GM12801 (cell line): ENCODE results near the gene FAM13C.

Source experiments
- TF ChIP-seq, protein P1 (sequence below): IDR thresholded peaks from one replicate; pipeline ENCODE4 v1.5.1; 2011; ENCODE audit warnings: control low read depth; ENCODE audit not compliant: insufficient read length; ENCODE audit errors: extremely low read depth

Gene FAM13C

DNA sequence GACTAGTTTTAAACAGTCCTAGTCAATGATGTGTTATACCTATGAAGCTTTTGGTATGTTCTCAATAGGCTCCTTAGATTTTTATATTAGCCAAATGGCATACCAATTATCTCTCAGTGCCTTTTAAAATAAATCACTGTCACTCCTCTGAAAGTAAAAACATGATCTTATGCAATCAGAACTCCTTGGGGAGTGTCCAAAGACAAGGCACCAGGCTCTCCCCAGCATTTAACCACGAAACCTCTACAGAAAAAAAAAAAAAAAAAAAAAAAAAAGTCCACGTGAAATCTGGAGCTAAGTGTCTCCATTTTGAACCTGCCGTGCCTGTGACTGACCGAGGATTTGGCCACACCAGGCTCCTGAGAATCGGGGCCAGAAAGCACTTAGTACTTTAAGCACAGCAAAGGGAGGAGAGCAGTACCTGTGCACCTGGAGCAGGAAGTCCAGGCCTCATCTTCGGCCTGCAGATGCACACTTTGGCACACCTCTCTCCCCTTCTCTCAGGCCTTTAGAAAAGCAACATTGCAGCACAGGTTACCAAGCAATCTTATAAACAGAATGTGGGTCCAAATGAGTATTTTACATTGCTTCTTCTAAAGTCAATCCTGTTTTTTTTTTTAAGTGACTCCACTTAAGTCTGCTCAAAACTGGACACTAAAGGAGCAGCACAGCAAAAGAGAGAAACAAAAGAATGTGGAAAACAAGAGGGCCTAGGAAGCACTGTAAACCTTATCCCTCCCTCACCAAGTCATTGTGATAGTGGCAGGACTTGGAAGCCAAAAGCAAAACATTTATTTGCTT, 1.5 kb downstream of the FAM13C start:
- TF ChIP-seq, protein P1, sequence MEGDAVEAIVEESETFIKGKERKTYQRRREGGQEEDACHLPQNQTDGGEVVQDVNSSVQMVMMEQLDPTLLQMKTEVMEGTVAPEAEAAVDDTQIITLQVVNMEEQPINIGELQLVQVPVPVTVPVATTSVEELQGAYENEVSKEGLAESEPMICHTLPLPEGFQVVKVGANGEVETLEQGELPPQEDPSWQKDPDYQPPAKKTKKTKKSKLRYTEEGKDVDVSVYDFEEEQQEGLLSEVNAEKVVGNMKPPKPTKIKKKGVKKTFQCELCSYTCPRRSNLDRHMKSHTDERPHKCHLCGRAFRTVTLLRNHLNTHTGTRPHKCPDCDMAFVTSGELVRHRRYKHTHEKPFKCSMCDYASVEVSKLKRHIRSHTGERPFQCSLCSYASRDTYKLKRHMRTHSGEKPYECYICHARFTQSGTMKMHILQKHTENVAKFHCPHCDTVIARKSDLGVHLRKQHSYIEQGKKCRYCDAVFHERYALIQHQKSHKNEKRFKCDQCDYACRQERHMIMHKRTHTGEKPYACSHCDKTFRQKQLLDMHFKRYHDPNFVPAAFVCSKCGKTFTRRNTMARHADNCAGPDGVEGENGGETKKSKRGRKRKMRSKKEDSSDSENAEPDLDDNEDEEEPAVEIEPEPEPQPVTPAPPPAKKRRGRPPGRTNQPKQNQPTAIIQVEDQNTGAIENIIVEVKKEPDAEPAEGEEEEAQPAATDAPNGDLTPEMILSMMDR: no peak

DNA sequence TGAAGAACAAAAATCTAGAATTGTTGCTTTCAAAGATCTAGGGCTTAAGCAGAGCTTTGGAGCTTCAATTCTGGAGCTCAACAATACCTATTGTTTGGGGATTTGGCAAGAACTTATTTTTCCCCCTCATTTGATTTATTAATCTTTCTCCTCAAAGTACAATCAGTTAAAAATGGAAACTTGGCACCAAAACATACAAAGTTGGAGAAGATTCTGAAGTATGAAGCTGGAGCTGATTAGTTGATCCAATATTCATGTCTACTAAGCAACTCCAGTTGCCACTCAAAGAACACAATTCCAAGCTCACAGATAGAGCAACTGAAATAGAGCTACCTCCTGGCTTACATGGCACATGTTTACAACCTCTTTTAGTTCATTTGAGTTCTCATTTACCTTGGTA, 3.8 kb downstream of the FAM13C start:
- TF ChIP-seq, protein P1: no peak

DNA sequence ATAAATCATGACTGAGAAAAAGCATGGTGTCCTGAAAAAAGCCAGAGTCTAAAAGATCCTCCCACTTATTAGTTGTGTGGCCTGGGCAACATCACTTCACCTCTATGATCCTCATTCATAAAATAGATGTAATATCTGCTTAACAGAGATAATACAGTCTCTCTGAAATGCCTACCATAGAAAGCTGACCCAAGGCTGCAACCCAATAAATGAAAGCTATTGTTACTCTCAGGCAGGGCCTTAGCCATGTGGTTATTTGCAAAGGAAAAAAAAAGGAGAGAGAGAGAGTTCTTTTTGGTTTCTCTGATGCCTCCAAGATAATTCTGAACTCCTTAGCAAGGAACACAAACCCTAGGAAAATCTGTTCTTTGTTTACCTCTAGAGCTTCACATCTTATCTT, 7.9 kb downstream of the FAM13C start:
- TF ChIP-seq, protein P1: no peak

DNA sequence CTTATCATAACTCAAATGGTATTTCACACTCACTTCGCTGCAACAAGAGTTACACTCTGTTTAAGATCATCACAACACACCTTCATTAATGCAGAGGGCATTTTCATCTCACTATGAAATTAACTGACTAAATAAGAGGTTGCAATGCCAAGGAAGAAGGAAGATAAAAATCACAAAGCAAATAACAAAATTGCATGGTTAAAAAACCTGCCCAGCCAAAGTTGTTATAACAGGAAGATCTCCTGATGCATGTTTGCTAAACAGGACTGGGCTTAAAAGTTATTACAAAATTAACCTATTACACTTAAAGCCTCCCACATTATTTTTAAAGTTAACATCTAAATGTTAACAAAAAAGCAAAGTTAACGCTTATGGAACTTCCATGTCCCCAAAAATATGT, 11.8 kb downstream of the FAM13C start:
- TF ChIP-seq, protein P1: no peak

DNA sequence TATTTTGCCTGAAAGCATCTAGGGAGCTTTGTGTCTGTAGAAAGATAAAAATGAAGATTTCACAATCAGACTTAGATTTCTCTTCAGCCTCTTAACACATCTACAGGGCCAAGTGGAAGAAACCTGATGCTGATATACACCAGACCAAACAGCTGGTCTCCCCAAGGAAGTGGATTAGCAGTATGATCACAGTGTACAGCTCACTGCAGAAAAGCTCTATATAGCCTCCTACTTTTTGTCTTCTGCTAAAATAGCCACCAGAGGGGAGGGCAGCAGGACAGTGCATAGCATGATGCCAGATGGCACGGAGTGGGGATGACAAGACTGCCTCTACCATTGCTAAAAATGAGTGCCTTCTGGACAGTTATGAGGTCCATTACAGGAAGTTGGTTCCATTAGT, 16.0 kb downstream of the FAM13C start:
- TF ChIP-seq, protein P1: no peak

DNA sequence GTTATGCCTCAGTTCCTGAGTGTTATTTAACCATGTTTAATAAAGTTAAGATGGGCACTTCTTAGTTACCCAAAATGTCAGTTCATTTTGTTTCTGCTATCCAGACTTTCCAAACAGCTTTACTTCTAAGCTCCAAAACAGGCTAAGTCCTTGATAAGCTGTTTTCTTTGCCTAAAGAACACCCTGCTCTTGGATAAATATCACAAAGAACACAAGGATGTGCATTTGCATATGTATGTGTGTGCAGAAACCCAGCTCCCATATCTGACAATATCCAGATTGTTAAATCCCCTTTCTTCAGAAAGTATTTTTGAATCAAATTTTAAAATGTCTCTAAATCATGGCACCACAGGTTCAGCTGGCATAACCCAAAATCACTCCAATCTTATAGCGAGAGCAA, 19.6 kb downstream of the FAM13C start:
- TF ChIP-seq, protein P1: no peak

DNA sequence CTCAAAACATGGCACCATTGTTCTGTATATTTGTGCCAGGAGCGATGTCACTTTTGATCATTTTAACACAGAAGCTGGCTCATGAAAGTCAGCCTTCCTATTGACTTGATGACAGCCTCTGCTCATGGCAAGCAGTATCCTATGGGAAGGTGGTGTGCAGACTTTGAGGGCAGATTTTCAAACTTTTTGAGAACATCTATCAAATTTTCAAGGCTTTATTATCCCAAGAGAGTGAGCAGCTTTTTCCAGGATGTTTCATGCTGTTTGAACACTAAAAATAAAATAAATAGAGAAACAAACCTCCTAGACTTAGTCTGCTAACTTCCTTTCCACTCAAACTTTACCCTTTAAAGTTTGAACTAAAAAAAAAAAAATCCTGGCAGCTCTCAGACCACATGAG, 20.3 kb downstream of the FAM13C start:
- TF ChIP-seq, protein P1: no peak
